Measurements from ENCODE around the gene PPP1CA. TPM values are rescaled to one million over a fixed set of nuclear protein-coding genes. Genes with fewer than 3 reads are reported as not detected.

The PPP1CA gene
- polyA plus RNA-seq, 2 of the 4 experiments (the other 2 are of a cell fraction) = 174 to 208 TPM

- peak; percentile 5 to 26; a peak in 5 of 6 replicates for ATAC-seq
- Histone ChIP-seq H3K4me1 (peaks cover 70% of the 10 kb centered on the region), H3K4me3 (no peak overlapping the region), H3K27ac (peak overlapping the region; percentile 93 to 98), H3K9me3 (no peaks in the 10 kb centered on the region), H3K4me2 (peak overlapping the region; percentile 93)
- CTCF ChIA-PET = interaction anchor here (0.6 to 20.0 kb wide), 14 partner anchors 9 to 559 kb away, joined by 3 to 1913 read pairs (median 4); partner anchors contain the start of genes CLCF1, PPP1CA, PTPRCAP and RAD9A
- no peak for FAIRE-seq
- 0% methylated on average over 2 of the region's 3 CpGs for WGBS (ENCODE audit: missing lambda C conversion rate)
- POLR2A ChIA-PET = interaction anchor here (0.6 to 8.3 kb wide), 6 partner anchors 11 to 117 kb away, joined by 3 to 172 read pairs (median 6); partner anchors contain the start of genes CLCF1, PPP1CA and RAD9A
- peak; percentile 80 to 90 for DNase-seq (ENCODE audit: low read depth in 1 of 2, low spot score in 1 of 2)
- TF ChIP-seq, protein P1, sequence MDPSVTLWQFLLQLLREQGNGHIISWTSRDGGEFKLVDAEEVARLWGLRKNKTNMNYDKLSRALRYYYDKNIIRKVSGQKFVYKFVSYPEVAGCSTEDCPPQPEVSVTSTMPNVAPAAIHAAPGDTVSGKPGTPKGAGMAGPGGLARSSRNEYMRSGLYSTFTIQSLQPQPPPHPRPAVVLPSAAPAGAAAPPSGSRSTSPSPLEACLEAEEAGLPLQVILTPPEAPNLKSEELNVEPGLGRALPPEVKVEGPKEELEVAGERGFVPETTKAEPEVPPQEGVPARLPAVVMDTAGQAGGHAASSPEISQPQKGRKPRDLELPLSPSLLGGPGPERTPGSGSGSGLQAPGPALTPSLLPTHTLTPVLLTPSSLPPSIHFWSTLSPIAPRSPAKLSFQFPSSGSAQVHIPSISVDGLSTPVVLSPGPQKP (IDR thresholded peaks at IDR 0.05; ENCODE audit: low read depth, low read length) = no peak
- TF ChIP-seq HDAC2 (IDR thresholded peaks at IDR 0.05) = no peak
- no peak for TF ChIP-seq JUN (IDR thresholded peaks at IDR 0.05)
- 0 out of 2 replicates have a peak, but pooled peaks have one; percentile 10 for TF ChIP-seq TFCP2L1 (CRISPR knock-in tag; IDR thresholded peaks at IDR 0.05)
- TF ChIP-seq CBX8 (IDR thresholded peaks at IDR 0.05) = no peak
- peak; percentile 63 for TF ChIP-seq MAX (IDR thresholded peaks at IDR 0.05)
- TF ChIP-seq, protein P2, sequence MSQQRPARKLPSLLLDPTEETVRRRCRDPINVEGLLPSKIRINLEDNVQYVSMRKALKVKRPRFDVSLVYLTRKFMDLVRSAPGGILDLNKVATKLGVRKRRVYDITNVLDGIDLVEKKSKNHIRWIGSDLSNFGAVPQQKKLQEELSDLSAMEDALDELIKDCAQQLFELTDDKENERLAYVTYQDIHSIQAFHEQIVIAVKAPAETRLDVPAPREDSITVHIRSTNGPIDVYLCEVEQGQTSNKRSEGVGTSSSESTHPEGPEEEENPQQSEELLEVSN (IDR thresholded peaks at IDR 0.05; ENCODE audit: borderline replicate concordance, low read depth) = no peak
- no peak for TF ChIP-seq CHD2 (IDR thresholded peaks at IDR 0.05; ENCODE audit: low read length, partially characterized antibody)
- no peak for TF ChIP-seq NPAS2 (CRISPR knock-in tag; IDR thresholded peaks at IDR 0.05; ENCODE audit: borderline replicate concordance)
- no peak for TF ChIP-seq RCOR1 (IDR thresholded peaks at IDR 0.05; ENCODE audit: low read depth, low read length)
- TF ChIP-seq BHLHE40 (IDR thresholded peaks at IDR 0.05; ENCODE audit: low read depth, low read length) = no peak
- no peak for TF ChIP-seq CHD4 (IDR thresholded peaks at IDR 0.05; ENCODE audit: borderline replicate concordance)
- TF ChIP-seq EHF (CRISPR knock-in tag; IDR thresholded peaks at IDR 0.05) = no peak
- TF ChIP-seq POLR2A (IDR thresholded peaks at IDR 0.05; ENCODE audit: low read length) = no peak
- TF ChIP-seq, protein P3, sequence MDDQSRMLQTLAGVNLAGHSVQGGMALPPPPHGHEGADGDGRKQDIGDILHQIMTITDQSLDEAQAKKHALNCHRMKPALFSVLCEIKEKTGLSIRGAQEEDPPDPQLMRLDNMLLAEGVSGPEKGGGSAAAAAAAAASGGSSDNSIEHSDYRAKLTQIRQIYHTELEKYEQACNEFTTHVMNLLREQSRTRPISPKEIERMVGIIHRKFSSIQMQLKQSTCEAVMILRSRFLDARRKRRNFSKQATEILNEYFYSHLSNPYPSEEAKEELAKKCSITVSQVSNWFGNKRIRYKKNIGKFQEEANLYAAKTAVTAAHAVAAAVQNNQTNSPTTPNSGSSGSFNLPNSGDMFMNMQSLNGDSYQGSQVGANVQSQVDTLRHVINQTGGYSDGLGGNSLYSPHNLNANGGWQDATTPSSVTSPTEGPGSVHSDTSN (IDR thresholded peaks at IDR 0.05) = peak; percentile 71; the same call in 1 of the 2 replicates
- TF ChIP-seq SMC3 (IDR thresholded peaks at IDR 0.05) = peak; percentile 97
- TF ChIP-seq HEYL (CRISPR knock-in tag; IDR thresholded peaks at IDR 0.05) = no peak
- TF ChIP-seq KDM5A (IDR thresholded peaks at IDR 0.05) = no peak
- no peak for TF ChIP-seq ZFP36 (IDR thresholded peaks at IDR 0.05; ENCODE audit: borderline replicate concordance, partially characterized antibody)
- no peak for TF ChIP-seq RFX5 (IDR thresholded peaks at IDR 0.05)
- TF ChIP-seq ESRRA (IDR thresholded peaks at IDR 0.05; ENCODE audit: borderline replicate concordance, low read length) = peak; percentile 66; the same call in 1 of the 2 replicates
- TF ChIP-seq NR3C1 (IDR thresholded peaks at IDR 0.05) = no peak
- TF ChIP-seq, protein P4, sequence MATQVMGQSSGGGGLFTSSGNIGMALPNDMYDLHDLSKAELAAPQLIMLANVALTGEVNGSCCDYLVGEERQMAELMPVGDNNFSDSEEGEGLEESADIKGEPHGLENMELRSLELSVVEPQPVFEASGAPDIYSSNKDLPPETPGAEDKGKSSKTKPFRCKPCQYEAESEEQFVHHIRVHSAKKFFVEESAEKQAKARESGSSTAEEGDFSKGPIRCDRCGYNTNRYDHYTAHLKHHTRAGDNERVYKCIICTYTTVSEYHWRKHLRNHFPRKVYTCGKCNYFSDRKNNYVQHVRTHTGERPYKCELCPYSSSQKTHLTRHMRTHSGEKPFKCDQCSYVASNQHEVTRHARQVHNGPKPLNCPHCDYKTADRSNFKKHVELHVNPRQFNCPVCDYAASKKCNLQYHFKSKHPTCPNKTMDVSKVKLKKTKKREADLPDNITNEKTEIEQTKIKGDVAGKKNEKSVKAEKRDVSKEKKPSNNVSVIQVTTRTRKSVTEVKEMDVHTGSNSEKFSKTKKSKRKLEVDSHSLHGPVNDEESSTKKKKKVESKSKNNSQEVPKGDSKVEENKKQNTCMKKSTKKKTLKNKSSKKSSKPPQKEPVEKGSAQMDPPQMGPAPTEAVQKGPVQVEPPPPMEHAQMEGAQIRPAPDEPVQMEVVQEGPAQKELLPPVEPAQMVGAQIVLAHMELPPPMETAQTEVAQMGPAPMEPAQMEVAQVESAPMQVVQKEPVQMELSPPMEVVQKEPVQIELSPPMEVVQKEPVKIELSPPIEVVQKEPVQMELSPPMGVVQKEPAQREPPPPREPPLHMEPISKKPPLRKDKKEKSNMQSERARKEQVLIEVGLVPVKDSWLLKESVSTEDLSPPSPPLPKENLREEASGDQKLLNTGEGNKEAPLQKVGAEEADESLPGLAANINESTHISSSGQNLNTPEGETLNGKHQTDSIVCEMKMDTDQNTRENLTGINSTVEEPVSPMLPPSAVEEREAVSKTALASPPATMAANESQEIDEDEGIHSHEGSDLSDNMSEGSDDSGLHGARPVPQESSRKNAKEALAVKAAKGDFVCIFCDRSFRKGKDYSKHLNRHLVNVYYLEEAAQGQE (IDR thresholded peaks at IDR 0.05) = no peak
- no peak for TF ChIP-seq MAZ (IDR thresholded peaks at IDR 0.05; ENCODE audit: borderline replicate concordance, low read depth, low read length)
- no peak for TF ChIP-seq FOSL2 (IDR thresholded peaks at IDR 0.05)
- peak; percentile 19; the same call in 1 of the 2 replicates for TF ChIP-seq FOSL2 (CRISPR knock-in tag; IDR thresholded peaks at IDR 0.05)
- peak; percentile 98 for TF ChIP-seq RAD21 (conservative IDR thresholded peaks at IDR 0.05 in 1 of 2, IDR thresholded peaks at IDR 0.05 in 1 of 2)
- TF ChIP-seq SREBF2 (IDR thresholded peaks at IDR 0.05) = no peak
- TF ChIP-seq TP53 (CRISPR knock-in tag; IDR thresholded peaks at IDR 0.05) = no peak
- TF ChIP-seq FOXS1 (CRISPR knock-in tag; IDR thresholded peaks at IDR 0.05) = no peak
- no peak for TF ChIP-seq EP300 (IDR thresholded peaks at IDR 0.05)
- TF ChIP-seq ZSCAN20 (CRISPR knock-in tag; IDR thresholded peaks at IDR 0.05) = no peak
- TF ChIP-seq HOXB5 (CRISPR knock-in tag; IDR thresholded peaks at IDR 0.05) = no peak
- no peak for TF ChIP-seq HOXA7 (CRISPR knock-in tag; IDR thresholded peaks at IDR 0.05)
- peak; percentile 38; the same call in 1 of the 2 replicates for TF ChIP-seq RARB (CRISPR knock-in tag; IDR thresholded peaks at IDR 0.05)
These were observed 44.6 kb downstream of the PPP1CA start for GRCh38 chr11:67356864-67357561.
